GM12864 (cell line): ENCODE measurements around the gene DDX41.

ENCODE experiments used
- DNase-seq: peaks from one replicate; pipeline ENCODE4 v3.0.0-alpha.2; 2011; ENCODE audit warnings: low read depth
- H3K4me3 ChIP-seq: 2 replicates; pipeline ENCODE4 v1.5.1; 2011; ENCODE audit warnings: mild to moderate bottlenecking, low read depth, low read length, control low read depth
- TF ChIP-seq, protein P1 (sequence below): IDR thresholded peaks from 2 replicates; pipeline ENCODE4 v1.5.1; 2011; ENCODE audit warnings: low read depth, mild to moderate bottlenecking, moderate library complexity, low read length, control low read depth, inconsistent platforms; ENCODE audit errors: missing control alignments

DDX41 gene

GRCh38 chr5:177554474-177555111 lies 37.8 kb upstream of the DDX41 start, which contains the start of gene FAM193B:
TSS of gene FAM193B (minus strand) at chr5:177554563. CDS start at chr5:177554458, 105 bp downstream.
- TF ChIP-seq, protein P1, sequence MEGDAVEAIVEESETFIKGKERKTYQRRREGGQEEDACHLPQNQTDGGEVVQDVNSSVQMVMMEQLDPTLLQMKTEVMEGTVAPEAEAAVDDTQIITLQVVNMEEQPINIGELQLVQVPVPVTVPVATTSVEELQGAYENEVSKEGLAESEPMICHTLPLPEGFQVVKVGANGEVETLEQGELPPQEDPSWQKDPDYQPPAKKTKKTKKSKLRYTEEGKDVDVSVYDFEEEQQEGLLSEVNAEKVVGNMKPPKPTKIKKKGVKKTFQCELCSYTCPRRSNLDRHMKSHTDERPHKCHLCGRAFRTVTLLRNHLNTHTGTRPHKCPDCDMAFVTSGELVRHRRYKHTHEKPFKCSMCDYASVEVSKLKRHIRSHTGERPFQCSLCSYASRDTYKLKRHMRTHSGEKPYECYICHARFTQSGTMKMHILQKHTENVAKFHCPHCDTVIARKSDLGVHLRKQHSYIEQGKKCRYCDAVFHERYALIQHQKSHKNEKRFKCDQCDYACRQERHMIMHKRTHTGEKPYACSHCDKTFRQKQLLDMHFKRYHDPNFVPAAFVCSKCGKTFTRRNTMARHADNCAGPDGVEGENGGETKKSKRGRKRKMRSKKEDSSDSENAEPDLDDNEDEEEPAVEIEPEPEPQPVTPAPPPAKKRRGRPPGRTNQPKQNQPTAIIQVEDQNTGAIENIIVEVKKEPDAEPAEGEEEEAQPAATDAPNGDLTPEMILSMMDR, result peak; percentile 23
- peak; percentile 70 for DNase-seq
- H3K4me3 ChIP-seq, result peak within 1 kb of the TSS; percentile 90

GRCh38 chr5:177553671-177554429 lies 37.1 kb upstream of the DDX41 start:
- H3K4me3 ChIP-seq, result peak overlapping the region; percentile 90
- TF ChIP-seq, protein P1, result no peak
- DNase-seq, result no peak

DNA sequence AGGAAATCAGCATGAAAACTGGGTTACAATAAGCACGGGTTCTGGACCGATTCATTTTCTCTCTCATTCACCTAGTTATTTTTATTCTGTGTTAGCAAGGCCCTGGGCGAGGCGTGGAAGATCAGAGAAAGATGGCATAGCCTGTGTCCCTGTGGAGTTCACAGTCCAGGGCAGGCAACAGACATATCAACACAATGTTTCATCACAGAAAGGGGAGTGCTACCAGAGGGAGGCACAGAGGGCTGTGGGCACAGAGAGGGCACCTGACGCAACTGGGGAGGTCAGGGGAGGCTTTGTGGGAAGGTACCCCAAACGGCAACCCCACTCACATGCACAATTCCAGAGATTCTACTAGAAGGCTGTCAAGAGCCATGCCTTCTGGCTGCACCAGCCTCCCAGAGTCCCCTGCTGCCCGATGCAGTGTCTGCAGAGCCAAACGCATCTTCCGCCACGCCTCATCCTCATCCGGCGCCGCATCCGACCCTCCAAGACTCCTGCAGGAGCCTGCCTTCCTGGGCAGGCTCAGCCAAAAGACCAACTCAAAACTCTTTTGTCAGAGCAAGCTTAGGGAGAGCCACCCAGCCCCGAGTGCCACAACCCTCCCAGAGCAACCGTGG lies 36.2 kb upstream of the DDX41 start:
- no peak for DNase-seq

GRCh38 chr5:177550122-177550521 lies 33.4 kb upstream of the DDX41 start:
- H3K4me3 ChIP-seq, result no peak overlapping the region
- DNase-seq, result no peak
- TF ChIP-seq, protein P1, result no peak

More for the DNA sequence above, 36.2 kb upstream of the DDX41 start:
- H3K4me3 ChIP-seq, result peak overlapping the region; percentile 90
- TF ChIP-seq, protein P1, result no peak

- DNase-seq, result no peak
- TF ChIP-seq, protein P1, result no peak
- H3K4me3 ChIP-seq, result no peak overlapping the region
Observed at GRCh38 chr5:177548495-177548894, 31.7 kb upstream of the DDX41 start.

- TF ChIP-seq, protein P1, result no peak
- no peak for DNase-seq
- H3K4me3 ChIP-seq, result no peak overlapping the region
Observed at GRCh38 chr5:177547736-177548135, 31.0 kb upstream of the DDX41 start.
